ENCODE results near the gene INS.

Gene INS

DNA sequence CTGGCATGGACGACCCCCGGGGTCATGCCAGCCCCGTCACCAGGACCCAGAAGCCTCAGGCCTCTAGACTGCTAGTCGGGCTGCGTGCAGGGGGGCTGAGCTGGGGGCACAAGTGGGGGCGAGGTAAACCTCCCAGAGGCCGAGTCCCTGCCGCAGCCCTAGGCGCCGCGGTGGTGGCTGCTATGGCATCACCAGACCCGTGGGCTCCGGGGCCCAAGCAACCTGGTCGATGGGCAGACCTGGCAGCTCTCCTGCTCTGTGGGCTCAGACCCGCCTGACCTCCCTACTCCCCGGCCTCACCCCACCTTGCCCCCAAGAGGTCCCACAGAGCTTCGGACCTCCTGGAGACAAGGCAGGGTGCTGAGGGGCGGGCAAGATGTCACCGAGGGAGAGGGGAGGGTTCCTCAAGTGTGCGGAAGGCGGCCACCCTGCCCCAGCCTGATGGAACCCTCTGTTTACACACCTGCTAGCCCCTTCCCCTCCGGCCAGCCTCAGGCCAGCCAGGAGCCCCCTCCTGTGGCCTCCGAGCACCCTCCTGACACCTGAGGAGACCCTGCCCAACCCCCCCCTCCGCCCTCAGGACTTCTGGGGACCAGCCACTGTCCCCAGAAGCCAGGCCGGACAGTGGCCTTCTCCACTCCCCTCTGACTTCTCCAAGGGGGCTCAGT is 31.2 kb downstream of the INS start:
- no peak for DNase-seq
- no peaks in the 10 kb centered on the region for H3K36me3 ChIP-seq (ENCODE audit: insufficient read depth, low read length)
- H3K4me1 ChIP-seq (ENCODE audit: insufficient read depth, low read length): no peaks in the 10 kb centered on the region

DNA sequence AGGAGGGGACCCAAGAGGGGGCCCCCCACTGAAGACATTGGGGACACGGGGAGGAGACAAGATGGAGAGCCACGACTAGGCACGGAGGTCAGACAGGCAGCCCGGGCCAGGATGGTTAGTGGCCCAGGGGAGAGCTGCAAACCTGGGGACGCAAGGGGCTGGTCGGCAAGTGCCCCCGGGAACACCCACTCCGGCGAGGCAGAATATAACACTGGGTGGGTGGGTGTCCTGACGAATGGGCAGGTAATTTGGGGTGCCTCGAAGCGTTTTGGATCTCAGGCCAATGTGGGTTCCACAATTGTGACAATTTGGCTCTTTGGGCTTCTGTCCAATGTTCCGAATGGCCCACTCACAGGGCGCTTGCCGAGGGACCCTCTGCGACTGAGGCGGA is 31.7 kb downstream of the INS start:
- Histone ChIP-seq H3K27me3 (ENCODE audit: insufficient read depth, low read length, poor library complexity) (peaks cover 6% of the 10 kb centered on the region), H3K27ac (ENCODE audit: low read length) (no peak overlapping the region), H3K4me2 (ENCODE audit: insufficient read depth, low read length) (no peak overlapping the region), H3K79me2 (ENCODE audit: insufficient read depth, low read length) (no peaks in the 10 kb centered on the region), H3K4me1 (ENCODE audit: insufficient read depth, low read length) (no peaks in the 10 kb centered on the region), H3K9ac (ENCODE audit: low read depth, low read length) (no peak overlapping the region), H2AFZ (ENCODE audit: low read depth, low read length) (no peak overlapping the region), H4K20me1 (ENCODE audit: insufficient read depth, low read length) (no peaks in the 10 kb centered on the region; the same call in 1 of the 2 replicates), H3K36me3 (ENCODE audit: insufficient read depth, low read length) (no peaks in the 10 kb centered on the region), H3K9me3 (ENCODE audit: insufficient read depth, low read length, severe bottlenecking) (no peaks in the 10 kb centered on the region), H3K4me3 (ENCODE audit: low read depth in 1 of 2, low read length in 2 of 2) (no peak overlapping the region)
- DNase-seq (no peak), ATAC-seq (ENCODE audit: insufficient read depth, low read depth) (no peak)
- TF ChIP-seq, protein P1, sequence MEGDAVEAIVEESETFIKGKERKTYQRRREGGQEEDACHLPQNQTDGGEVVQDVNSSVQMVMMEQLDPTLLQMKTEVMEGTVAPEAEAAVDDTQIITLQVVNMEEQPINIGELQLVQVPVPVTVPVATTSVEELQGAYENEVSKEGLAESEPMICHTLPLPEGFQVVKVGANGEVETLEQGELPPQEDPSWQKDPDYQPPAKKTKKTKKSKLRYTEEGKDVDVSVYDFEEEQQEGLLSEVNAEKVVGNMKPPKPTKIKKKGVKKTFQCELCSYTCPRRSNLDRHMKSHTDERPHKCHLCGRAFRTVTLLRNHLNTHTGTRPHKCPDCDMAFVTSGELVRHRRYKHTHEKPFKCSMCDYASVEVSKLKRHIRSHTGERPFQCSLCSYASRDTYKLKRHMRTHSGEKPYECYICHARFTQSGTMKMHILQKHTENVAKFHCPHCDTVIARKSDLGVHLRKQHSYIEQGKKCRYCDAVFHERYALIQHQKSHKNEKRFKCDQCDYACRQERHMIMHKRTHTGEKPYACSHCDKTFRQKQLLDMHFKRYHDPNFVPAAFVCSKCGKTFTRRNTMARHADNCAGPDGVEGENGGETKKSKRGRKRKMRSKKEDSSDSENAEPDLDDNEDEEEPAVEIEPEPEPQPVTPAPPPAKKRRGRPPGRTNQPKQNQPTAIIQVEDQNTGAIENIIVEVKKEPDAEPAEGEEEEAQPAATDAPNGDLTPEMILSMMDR (IDR thresholded peaks at IDR 0.05; ENCODE audit: borderline replicate concordance, extremely low read depth, low read length, poor library complexity, severe bottlenecking): no peak
- no peak for TF ChIP-seq EZH2 (IDR thresholded peaks at IDR 0.05; ENCODE audit: borderline replicate concordance, low read depth, low read length, severe bottlenecking)

More for the DNA sequence above, 31.2 kb downstream of the INS start:
- H3K9me3 ChIP-seq (ENCODE audit: insufficient read depth, low read length, severe bottlenecking): no peaks in the 10 kb centered on the region
- no peak overlapping the region for H3K4me2 ChIP-seq (ENCODE audit: insufficient read depth, low read length)
- no peak for TF ChIP-seq EZH2 (IDR thresholded peaks at IDR 0.05; ENCODE audit: borderline replicate concordance, low read depth, low read length, severe bottlenecking)
- TF ChIP-seq, protein P1 (IDR thresholded peaks at IDR 0.05; ENCODE audit: borderline replicate concordance, extremely low read depth, low read length, poor library complexity, severe bottlenecking): no peak
- H4K20me1 ChIP-seq (ENCODE audit: insufficient read depth, low read length): no peaks in the 10 kb centered on the region; the same call in 1 of the 2 replicates
- H3K79me2 ChIP-seq (ENCODE audit: insufficient read depth, low read length): no peaks in the 10 kb centered on the region
- H3K4me3 ChIP-seq (ENCODE audit: low read depth in 1 of 2, low read length in 2 of 2): no peak overlapping the region
- no peak overlapping the region for H3K27ac ChIP-seq (ENCODE audit: low read length)
- no peak for ATAC-seq (ENCODE audit: insufficient read depth, low read depth)
- no peak overlapping the region for H2AFZ ChIP-seq (ENCODE audit: low read depth, low read length)
- H3K27me3 ChIP-seq (ENCODE audit: insufficient read depth, low read length, poor library complexity): peaks cover 6% of the 10 kb centered on the region
- H3K9ac ChIP-seq (ENCODE audit: low read depth, low read length): no peak overlapping the region

DNA sequence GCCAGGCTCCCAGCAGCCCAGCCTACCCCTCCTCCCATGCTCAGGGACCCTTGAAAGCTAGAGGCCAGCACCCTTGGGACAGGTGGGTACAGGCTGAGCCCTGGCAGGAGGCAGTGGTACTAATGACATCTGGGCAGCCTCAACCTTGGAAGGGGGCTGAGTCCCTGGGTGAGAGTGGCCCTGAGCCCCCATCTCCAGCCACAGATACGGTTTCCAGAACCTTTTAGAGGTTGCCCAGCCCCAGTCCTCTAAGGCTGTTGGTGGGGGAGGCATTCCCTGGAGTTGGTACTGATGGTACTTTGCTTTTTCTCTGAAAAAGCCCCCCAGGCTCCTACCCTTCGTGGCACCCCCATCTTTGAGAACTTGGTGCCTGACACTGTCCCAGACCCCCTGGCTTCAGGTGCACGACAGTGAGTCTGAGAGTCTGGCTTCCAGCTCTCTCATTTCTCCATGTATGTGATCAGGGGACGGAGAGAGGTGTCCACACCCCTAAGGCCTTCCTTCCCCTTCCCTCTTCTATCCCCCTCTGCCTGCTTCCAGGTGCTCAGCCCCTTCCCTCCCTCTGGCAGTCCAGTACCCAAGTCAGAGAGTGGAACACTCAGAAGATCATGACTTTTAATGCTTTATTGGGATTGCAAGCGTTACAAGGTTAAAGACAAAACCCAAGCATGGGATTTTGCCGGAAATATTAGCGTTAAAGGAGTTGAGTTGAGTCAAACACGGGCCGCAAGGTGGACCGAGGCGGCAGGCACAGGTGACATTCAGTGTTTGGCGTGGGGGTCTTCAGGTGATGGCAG is 32.3 kb downstream of the INS start:
- ATAC-seq (ENCODE audit: insufficient read depth, low read depth): no peak
- no peak overlapping the region for H3K9ac ChIP-seq (ENCODE audit: low read depth, low read length)

More for the DNA sequence above, 32.3 kb downstream of the INS start:
- Histone ChIP-seq H3K9me3 (ENCODE audit: insufficient read depth, low read length, severe bottlenecking) (no peaks in the 10 kb centered on the region), H3K79me2 (ENCODE audit: insufficient read depth, low read length) (no peaks in the 10 kb centered on the region), H3K4me1 (ENCODE audit: insufficient read depth, low read length) (no peaks in the 10 kb centered on the region), H3K27ac (ENCODE audit: low read length) (no peak overlapping the region), H3K36me3 (ENCODE audit: insufficient read depth, low read length) (no peaks in the 10 kb centered on the region), H3K4me2 (ENCODE audit: insufficient read depth, low read length) (no peak overlapping the region), H3K4me3 (ENCODE audit: low read depth in 1 of 2, low read length in 2 of 2) (no peak overlapping the region), H2AFZ (ENCODE audit: low read depth, low read length) (no peak overlapping the region), H4K20me1 (ENCODE audit: insufficient read depth, low read length) (no peaks in the 10 kb centered on the region; the same call in 1 of the 2 replicates), H3K27me3 (ENCODE audit: insufficient read depth, low read length, poor library complexity) (peaks cover 3% of the 10 kb centered on the region)
- DNase-seq: no peak
- no peak for TF ChIP-seq EZH2 (IDR thresholded peaks at IDR 0.05; ENCODE audit: borderline replicate concordance, low read depth, low read length, severe bottlenecking)
- TF ChIP-seq, protein P1 (IDR thresholded peaks at IDR 0.05; ENCODE audit: borderline replicate concordance, extremely low read depth, low read length, poor library complexity, severe bottlenecking): no peak

All from DND-41 (cell line).